ENCODE data around the gene ITPK1. TPM values are rescaled to one million over a fixed set of nuclear protein-coding genes. Genes with fewer than 3 reads are reported as not detected.

The ITPK1 gene
- total and polyA plus RNA-seq, 2 experiments from 2014 or later: 35.9 to 101 TPM

DNA sequence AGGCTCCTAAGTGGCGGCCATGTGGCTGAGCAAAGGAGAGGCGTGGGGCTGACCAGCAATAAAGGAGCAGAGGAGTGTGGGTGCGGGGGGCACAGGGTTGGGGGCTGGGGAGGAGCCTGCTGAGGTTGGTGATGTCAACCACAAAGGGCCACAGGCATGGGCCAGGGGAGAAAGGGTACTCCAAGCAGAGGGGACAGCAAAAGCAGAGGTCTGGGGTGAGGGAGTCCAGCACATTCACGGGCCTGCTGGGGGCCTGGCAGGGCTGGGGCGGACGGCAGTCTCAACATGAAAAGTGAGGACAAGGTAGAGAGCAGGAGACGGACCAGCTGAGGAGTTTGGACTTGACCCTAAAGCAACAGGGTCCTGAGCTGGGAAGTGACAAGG lies 111.0 kb downstream of the ITPK1 start (continued):
- TF ChIP-seq, protein P1, sequence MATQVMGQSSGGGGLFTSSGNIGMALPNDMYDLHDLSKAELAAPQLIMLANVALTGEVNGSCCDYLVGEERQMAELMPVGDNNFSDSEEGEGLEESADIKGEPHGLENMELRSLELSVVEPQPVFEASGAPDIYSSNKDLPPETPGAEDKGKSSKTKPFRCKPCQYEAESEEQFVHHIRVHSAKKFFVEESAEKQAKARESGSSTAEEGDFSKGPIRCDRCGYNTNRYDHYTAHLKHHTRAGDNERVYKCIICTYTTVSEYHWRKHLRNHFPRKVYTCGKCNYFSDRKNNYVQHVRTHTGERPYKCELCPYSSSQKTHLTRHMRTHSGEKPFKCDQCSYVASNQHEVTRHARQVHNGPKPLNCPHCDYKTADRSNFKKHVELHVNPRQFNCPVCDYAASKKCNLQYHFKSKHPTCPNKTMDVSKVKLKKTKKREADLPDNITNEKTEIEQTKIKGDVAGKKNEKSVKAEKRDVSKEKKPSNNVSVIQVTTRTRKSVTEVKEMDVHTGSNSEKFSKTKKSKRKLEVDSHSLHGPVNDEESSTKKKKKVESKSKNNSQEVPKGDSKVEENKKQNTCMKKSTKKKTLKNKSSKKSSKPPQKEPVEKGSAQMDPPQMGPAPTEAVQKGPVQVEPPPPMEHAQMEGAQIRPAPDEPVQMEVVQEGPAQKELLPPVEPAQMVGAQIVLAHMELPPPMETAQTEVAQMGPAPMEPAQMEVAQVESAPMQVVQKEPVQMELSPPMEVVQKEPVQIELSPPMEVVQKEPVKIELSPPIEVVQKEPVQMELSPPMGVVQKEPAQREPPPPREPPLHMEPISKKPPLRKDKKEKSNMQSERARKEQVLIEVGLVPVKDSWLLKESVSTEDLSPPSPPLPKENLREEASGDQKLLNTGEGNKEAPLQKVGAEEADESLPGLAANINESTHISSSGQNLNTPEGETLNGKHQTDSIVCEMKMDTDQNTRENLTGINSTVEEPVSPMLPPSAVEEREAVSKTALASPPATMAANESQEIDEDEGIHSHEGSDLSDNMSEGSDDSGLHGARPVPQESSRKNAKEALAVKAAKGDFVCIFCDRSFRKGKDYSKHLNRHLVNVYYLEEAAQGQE (IDR thresholded peaks at IDR 0.05; ENCODE audit: unreplicated experiment): no peak
- TF ChIP-seq POLR2AphosphoS5 (IDR thresholded peaks at IDR 0.05; ENCODE audit: low read depth): no peak
- no peak for TF ChIP-seq JUNB (IDR thresholded peaks at IDR 0.05; ENCODE audit: unreplicated experiment)
- TF ChIP-seq ZNF114 (CRISPR knock-in tag; IDR thresholded peaks at IDR 0.05): no peak
- no peak for TF ChIP-seq CREB1 (CRISPR knock-in tag; IDR thresholded peaks at IDR 0.05; ENCODE audit: low read depth)
- TF ChIP-seq, protein P2, sequence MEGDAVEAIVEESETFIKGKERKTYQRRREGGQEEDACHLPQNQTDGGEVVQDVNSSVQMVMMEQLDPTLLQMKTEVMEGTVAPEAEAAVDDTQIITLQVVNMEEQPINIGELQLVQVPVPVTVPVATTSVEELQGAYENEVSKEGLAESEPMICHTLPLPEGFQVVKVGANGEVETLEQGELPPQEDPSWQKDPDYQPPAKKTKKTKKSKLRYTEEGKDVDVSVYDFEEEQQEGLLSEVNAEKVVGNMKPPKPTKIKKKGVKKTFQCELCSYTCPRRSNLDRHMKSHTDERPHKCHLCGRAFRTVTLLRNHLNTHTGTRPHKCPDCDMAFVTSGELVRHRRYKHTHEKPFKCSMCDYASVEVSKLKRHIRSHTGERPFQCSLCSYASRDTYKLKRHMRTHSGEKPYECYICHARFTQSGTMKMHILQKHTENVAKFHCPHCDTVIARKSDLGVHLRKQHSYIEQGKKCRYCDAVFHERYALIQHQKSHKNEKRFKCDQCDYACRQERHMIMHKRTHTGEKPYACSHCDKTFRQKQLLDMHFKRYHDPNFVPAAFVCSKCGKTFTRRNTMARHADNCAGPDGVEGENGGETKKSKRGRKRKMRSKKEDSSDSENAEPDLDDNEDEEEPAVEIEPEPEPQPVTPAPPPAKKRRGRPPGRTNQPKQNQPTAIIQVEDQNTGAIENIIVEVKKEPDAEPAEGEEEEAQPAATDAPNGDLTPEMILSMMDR (conservative IDR thresholded peaks at IDR 0.05; ENCODE audit: low read depth in 2 of 2): no peak

DNA sequence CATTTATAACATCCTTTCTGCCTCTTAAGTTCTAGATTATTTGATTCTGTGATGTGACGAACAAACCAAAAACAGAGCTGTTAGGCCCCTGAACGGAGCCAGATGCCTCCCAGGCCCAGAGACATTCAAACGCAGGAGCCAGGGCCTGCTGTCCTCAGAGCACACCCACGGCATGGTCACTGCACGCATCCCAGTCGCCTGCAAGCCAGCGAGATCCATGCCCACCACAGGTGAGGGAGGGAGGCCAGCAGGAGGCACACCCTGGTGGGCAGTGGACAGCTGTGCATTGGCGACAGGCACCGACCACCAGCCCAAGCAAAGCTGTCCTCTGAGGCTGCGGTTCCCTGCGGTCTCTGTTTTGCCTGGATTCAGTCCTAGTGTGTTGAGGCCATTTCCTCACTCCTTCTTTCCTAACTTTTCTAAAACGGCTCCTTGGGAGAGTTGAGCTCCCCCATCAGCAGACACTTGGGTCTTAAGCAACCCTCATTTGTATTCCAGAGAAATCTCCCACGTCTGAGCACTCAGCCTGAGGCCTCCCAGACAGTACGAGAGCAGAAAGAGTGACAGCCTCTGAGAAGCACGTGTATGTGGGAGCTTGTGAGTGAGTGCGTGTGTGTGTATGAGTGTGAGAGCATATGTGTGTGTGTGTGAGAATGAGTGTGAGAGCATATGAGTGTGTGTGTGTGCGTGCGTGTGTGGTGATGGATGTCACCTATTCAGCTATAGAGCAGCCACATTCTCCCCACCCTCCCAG lies 111.6 kb downstream of the ITPK1 start:
- H3K4me1 ChIP-seq (ENCODE audit: insufficient read depth): no peaks in the 10 kb centered on the region
- peaks cover 34% of the 10 kb centered on the region for H3K4me1 Mint-ChIP-seq
- H2AFZ ChIP-seq: no peak overlapping the region
- TF ChIP-seq CREB1 (CRISPR knock-in tag; IDR thresholded peaks at IDR 0.05; ENCODE audit: low read depth): no peak
- TF ChIP-seq, protein P3, sequence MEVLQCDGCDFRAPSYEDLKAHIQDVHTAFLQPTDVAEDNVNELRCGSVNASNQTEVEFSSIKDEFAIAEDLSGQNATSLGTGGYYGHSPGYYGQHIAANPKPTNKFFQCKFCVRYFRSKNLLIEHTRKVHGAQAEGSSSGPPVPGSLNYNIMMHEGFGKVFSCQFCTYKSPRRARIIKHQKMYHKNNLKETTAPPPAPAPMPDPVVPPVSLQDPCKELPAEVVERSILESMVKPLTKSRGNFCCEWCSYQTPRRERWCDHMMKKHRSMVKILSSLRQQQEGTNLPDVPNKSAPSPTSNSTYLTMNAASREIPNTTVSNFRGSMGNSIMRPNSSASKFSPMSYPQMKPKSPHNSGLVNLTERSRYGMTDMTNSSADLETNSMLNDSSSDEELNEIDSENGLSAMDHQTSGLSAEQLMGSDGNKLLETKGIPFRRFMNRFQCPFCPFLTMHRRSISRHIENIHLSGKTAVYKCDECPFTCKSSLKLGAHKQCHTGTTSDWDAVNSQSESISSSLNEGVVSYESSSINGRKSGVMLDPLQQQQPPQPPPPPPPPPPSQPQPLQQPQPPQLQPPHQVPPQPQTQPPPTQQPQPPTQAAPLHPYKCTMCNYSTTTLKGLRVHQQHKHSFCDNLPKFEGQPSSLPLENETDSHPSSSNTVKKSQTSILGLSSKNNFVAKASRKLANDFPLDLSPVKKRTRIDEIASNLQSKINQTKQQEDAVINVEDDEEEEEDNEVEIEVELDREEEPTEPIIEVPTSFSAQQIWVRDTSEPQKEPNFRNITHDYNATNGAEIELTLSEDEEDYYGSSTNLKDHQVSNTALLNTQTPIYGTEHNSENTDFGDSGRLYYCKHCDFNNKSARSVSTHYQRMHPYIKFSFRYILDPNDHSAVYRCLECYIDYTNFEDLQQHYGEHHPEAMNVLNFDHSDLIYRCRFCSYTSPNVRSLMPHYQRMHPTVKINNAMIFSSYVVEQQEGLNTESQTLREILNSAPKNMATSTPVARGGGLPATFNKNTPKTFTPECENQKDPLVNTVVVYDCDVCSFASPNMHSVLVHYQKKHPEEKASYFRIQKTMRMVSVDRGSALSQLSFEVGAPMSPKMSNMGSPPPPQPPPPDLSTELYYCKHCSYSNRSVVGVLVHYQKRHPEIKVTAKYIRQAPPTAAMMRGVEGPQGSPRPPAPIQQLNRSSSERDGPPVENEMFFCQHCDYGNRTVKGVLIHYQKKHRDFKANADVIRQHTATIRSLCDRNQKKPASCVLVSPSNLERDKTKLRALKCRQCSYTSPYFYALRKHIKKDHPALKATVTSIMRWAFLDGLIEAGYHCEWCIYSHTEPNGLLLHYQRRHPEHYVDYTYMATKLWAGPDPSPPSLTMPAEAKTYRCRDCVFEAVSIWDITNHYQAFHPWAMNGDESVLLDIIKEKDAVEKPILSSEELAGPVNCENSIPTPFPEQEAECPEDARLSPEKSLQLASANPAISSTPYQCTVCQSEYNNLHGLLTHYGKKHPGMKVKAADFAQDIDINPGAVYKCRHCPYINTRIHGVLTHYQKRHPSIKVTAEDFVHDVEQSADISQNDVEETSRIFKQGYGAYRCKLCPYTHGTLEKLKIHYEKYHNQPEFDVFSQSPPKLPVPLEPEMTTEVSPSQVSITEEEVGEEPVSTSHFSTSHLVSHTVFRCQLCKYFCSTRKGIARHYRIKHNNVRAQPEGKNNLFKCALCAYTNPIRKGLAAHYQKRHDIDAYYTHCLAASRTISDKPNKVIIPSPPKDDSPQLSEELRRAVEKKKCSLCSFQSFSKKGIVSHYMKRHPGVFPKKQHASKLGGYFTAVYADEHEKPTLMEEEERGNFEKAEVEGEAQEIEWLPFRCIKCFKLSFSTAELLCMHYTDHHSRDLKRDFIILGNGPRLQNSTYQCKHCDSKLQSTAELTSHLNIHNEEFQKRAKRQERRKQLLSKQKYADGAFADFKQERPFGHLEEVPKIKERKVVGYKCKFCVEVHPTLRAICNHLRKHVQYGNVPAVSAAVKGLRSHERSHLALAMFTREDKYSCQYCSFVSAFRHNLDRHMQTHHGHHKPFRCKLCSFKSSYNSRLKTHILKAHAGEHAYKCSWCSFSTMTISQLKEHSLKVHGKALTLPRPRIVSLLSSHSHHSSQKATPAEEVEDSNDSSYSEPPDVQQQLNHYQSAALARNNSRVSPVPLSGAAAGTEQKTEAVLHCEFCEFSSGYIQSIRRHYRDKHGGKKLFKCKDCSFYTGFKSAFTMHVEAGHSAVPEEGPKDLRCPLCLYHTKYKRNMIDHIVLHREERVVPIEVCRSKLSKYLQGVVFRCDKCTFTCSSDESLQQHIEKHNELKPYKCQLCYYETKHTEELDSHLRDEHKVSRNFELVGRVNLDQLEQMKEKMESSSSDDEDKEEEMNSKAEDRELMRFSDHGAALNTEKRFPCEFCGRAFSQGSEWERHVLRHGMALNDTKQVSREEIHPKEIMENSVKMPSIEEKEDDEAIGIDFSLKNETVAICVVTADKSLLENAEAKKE (CRISPR knock-in tag; IDR thresholded peaks at IDR 0.05): no peak
- TF ChIP-seq, protein P2 (conservative IDR thresholded peaks at IDR 0.05; ENCODE audit: low read depth in 2 of 2): no peak
- no peak for TF ChIP-seq ZNF114 (CRISPR knock-in tag; IDR thresholded peaks at IDR 0.05)
- TF ChIP-seq EZH2phosphoT487 (IDR thresholded peaks at IDR 0.05; ENCODE audit: unreplicated experiment): no peak
- no peak for TF ChIP-seq EZH2 (IDR thresholded peaks at IDR 0.05; ENCODE audit: low read depth, unreplicated experiment)

More for the DNA sequence above, 111.6 kb downstream of the ITPK1 start:
- Histone ChIP-seq H4K20me1 (replicated peaks; ENCODE audit: insufficient read depth) (peaks cover 8% of the 10 kb centered on the region), H3K4me3 (no peak overlapping the region), H3K27ac (ENCODE audit: low read depth) (no peak overlapping the region), H3K4me2 (no peak overlapping the region), H3K27me3 (ENCODE audit: insufficient read depth) (no peaks in the 10 kb centered on the region), H3F3A (replicated peaks; ENCODE audit: low read depth) (no peaks in the 10 kb centered on the region), H3K79me2 (replicated peaks; ENCODE audit: insufficient read depth) (peaks cover 43% of the 10 kb centered on the region), H3K36me3 (ENCODE audit: insufficient read depth) (no peaks in the 10 kb centered on the region), H3K9me2 (ENCODE audit: insufficient read depth) (no peaks in the 10 kb centered on the region)
- ATAC-seq (no peak), DNase-seq (ENCODE audit: low spot score) (no peak)
- Mint-ChIP-seq H3K36me3 (ENCODE audit: low read depth) (peaks cover 3% of the 10 kb centered on the region; the same call in 1 of the 3 replicates), H3K27me3 (ENCODE audit: insufficient read depth, low read depth, poor library complexity) (peaks cover 18% of the 10 kb centered on the region), H3K4me3 (no peak overlapping the region), H3K27ac (no peak overlapping the region; the same call in 1 of the 2 replicates), H3K9me3 (no peaks in the 10 kb centered on the region)

Data from GM23338 (cell line).